Adipocyte (in vitro differentiated cells): ENCODE results near the gene SPHKAP.

Experiments
- DNase-seq: peaks from one replicate; pipeline ENCODE4 v3.0.0-alpha.2; 2015; ENCODE audit warnings: low read depth
- H3K27me3 ChIP-seq: replicated peaks from 2 replicates; pipeline ENCODE4 v1.7.0; 2013; ENCODE audit warnings: mild to moderate bottlenecking, low read length, moderate library complexity; ENCODE audit not compliant: control insufficient read depth, insufficient read depth
- H3K36me3 ChIP-seq: 2 replicates; pipeline ENCODE4 v1.7.0; 2013; ENCODE audit warnings: low read length, mild to moderate bottlenecking, moderate library complexity; ENCODE audit not compliant: control insufficient read depth, insufficient read depth, severe bottlenecking
- H3K4me1 ChIP-seq: 2 replicates; pipeline ENCODE4 v1.7.0; 2013; ENCODE audit warnings: mild to moderate bottlenecking, low read length, moderate library complexity; ENCODE audit not compliant: control insufficient read depth, insufficient read depth
- H3K4me3 ChIP-seq: 2 replicates; pipeline ENCODE4 v1.7.0; 2013; ENCODE audit warnings: mild to moderate bottlenecking, low read length, moderate library complexity
- H3K9ac ChIP-seq: 2 replicates; pipeline ENCODE4 v1.7.0; 2013; ENCODE audit warnings: mild to moderate bottlenecking, low read length, moderate library complexity
- H3K9me3 ChIP-seq: 2 replicates; pipeline ENCODE4 v1.7.0; 2013; ENCODE audit warnings: mild to moderate bottlenecking, low read length, moderate library complexity; ENCODE audit not compliant: control insufficient read depth

Gene SPHKAP

GRCh38 chr2:227932403-227932802 is 249.1 kb downstream of the SPHKAP start:
- no peaks in the 10 kb centered on the region for H3K4me1 ChIP-seq
- no peaks in the 10 kb centered on the region for H3K27me3 ChIP-seq
- no peaks in the 10 kb centered on the region for H3K36me3 ChIP-seq
- H3K4me3 ChIP-seq = no peak overlapping the region
- no peak overlapping the region for H3K9ac ChIP-seq
- no peak for DNase-seq
- H3K9me3 ChIP-seq = peaks cover 10% of the 10 kb centered on the region

GRCh38 chr2:227932001-227932400 is 249.5 kb downstream of the SPHKAP start:
- Histone ChIP-seq H3K9ac (no peak overlapping the region), H3K4me3 (no peak overlapping the region), H3K27me3 (no peaks in the 10 kb centered on the region), H3K4me1 (no peaks in the 10 kb centered on the region), H3K36me3 (no peaks in the 10 kb centered on the region), H3K9me3 (peaks cover 14% of the 10 kb centered on the region)
- DNase-seq = no peak
